GM20000 (cell line): ENCODE measurements around the gene NATD1.
"Not testable (repeated sequence)": the region's sequence is repeated elsewhere in the genome, so short reads cannot be mapped to it uniquely, and the experiment has no call there.

Source experiments
- DNase-seq: peaks from one replicate; pipeline ENCODE4 v3.0.0; 2012; ENCODE audit warnings: low spot score
- TF ChIP-seq, protein P1 (sequence below): IDR thresholded peaks from 2 replicates; pipeline ENCODE4 v1.5.1; 2012; ENCODE audit warnings: mild to moderate bottlenecking, control low read depth; ENCODE audit errors: extremely low read depth, missing control alignments

Gene NATD1

DNA sequence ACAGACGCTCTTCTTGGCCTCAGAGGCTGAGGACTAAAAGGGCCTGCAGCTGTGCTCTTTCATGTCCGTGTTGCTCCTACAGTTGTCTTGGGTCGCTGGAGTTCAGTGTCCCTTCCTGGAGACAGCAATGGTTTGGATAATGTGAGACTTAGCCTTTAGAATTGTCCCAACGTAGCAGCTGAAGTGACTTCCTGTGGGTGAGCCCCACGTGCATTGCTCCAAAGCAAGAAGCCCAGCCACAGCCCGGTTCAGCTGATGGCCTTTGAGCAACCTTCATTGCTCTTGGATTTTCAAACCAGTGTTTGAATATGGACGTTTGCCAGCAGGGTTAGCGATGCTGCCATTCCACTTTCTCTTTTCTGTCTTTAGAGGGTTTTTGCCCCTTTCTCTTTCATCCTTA, 59.0 kb downstream of the NATD1 start:
- TF ChIP-seq, protein P1, sequence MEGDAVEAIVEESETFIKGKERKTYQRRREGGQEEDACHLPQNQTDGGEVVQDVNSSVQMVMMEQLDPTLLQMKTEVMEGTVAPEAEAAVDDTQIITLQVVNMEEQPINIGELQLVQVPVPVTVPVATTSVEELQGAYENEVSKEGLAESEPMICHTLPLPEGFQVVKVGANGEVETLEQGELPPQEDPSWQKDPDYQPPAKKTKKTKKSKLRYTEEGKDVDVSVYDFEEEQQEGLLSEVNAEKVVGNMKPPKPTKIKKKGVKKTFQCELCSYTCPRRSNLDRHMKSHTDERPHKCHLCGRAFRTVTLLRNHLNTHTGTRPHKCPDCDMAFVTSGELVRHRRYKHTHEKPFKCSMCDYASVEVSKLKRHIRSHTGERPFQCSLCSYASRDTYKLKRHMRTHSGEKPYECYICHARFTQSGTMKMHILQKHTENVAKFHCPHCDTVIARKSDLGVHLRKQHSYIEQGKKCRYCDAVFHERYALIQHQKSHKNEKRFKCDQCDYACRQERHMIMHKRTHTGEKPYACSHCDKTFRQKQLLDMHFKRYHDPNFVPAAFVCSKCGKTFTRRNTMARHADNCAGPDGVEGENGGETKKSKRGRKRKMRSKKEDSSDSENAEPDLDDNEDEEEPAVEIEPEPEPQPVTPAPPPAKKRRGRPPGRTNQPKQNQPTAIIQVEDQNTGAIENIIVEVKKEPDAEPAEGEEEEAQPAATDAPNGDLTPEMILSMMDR = no peak
- no peak for DNase-seq

DNA sequence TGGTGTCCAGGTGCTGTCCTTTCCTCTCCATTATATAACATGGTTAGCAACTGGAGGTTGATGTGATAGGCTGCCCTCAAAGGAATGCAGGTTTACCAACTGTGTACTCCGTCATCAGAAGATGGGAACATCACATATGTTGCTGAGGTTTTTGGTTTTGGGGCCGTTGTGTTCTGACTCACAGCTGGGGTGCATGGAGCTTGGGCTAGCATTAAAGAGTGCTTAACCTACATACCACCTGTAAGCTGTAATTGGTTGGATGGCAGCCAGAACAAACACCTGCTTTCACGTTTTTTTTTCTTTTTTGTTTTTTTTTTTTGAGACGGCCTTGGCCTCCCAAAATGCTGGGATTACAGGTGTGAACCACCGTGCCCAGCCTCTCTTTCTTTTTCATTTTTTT, 60.2 kb downstream of the NATD1 start:
- TF ChIP-seq, protein P1 = no peak
- DNase-seq = no peak

- not testable (repeated sequence) for DNase-seq
These were observed 60.8 kb downstream of the NATD1 start for GRCh38 chr17:21192414-21192813.

GRCh38 chr17:21191698-21192097, 61.5 kb downstream of the NATD1 start:
- DNase-seq = no peak
- TF ChIP-seq, protein P1 = no peak

DNA sequence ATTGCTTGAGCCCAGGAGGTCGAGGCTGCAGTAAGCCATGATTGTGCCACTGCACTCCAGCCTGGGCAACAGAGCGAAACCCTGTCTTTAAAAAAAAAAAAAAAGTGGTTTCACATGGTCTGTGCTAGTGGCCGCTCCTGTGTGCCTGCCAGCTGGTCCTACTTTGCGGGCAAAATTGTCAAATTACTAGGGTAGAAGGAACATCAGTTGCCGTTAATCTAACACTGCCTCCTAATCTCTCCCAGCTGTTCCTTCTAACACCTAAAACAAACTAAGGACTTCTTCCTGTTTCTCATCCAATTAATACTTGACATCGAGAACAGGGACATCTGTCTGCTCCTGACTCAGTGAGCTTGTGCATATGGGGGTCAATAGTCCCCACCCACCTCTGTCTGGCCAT, 63.1 kb downstream of the NATD1 start:
- no peak for DNase-seq
- TF ChIP-seq, protein P1 = no peak

GRCh38 chr17:21189361-21189760, 63.8 kb downstream of the NATD1 start:
- DNase-seq = no peak
- TF ChIP-seq, protein P1 = no peak
